Aorta (tissue), 5 donors: ENCODE data around the gene GPR35. TPM values are rescaled to one million over a fixed set of nuclear protein-coding genes. Genes with fewer than 3 reads are reported as not detected.

Source experiments
- ATAC-seq: fragments of 200-7000 bp; cut with Tn5 transposase; one replicate; pipeline ENCODE4 v1.9.1; 2022; ENCODE audit warnings: moderate library complexity; ENCODE audit not compliant: low FRiP score
- DNase-seq, 2 donors: peaks; one replicate each; pipeline ENCODE4 v3.0.0-alpha.2; 2020
- H3K27ac ChIP-seq, 2 donors: one replicate each; pipeline ENCODE4 v1.5.1; 2013; ENCODE audit warnings: low read length in 2 of 2, mild to moderate bottlenecking in 2 of 2, moderate library complexity in 2 of 2, control low read depth in 1 of 2, inconsistent platforms in 1 of 2, low read depth in 1 of 2
- H3K27me3 ChIP-seq, 2 donors: one replicate each; pipeline ENCODE4 v1.6.1; 2013; ENCODE audit warnings: control low read depth in 1 of 2, low read length in 1 of 2, mild to moderate bottlenecking in 1 of 2, moderate library complexity in 1 of 2; ENCODE audit not compliant: insufficient read depth in 2 of 2, control insufficient read depth in 1 of 2
- H3K36me3 ChIP-seq, 2 donors: one replicate each; pipeline ENCODE4 v1.6.1; 2013; ENCODE audit warnings: control low read depth in 1 of 2, low read length in 1 of 2, mild to moderate bottlenecking in 1 of 2; ENCODE audit not compliant: insufficient read depth in 2 of 2, control insufficient read depth in 1 of 2
- H3K4me1 ChIP-seq, 2 donors: one replicate each; pipeline ENCODE4 v1.6.1; 2013; ENCODE audit warnings: low read length in 2 of 2, control low read depth in 1 of 2, mild to moderate bottlenecking in 1 of 2, moderate library complexity in 1 of 2; ENCODE audit not compliant: insufficient read depth in 2 of 2, control insufficient read depth in 1 of 2
- H3K4me3 ChIP-seq, 2 donors: one replicate each; pipeline ENCODE4 v1.5.1; 2013; ENCODE audit warnings: low read length in 2 of 2, control low read depth in 1 of 2, mild to moderate bottlenecking in 1 of 2
- H3K9me3 ChIP-seq: one replicate; pipeline ENCODE4 v1.6.1; 2013; ENCODE audit warnings: mild to moderate bottlenecking, low read length; ENCODE audit not compliant: control insufficient read depth
- WGBS, 2 donors: extraction: QIAGEN DNeasy Blood & Tissue Kit; methylation state at CpG; one replicate each; pipeline ENCODE4 v1.1.7; 2013; 5-methylcytosine and 5-hydroxymethylcytosine counted together
- intact Hi-C, 2 donors: fragments of 100-400 bp; cut with DNase I; formaldehyde crosslinking; loops; one replicate each; pipeline versions ENCODE4 v1.14.2 to v1.15.0; 2022
- long read RNA-seq, 2 donors: library from polyadenylated mRNA; unstranded; transcript quantifications; one replicate each; pipeline ENCODE4 v2.0.0, GENCODE V29; 2020 to 2021
- polyA plus RNA-seq, 2 donors: library from polyadenylated mRNA; stranded (reverse); fragments of 200-250 nt; gene quantifications; one replicate each; pipeline ENCODE4 v1.2.3, GENCODE V29; 2013
- total RNA-seq, 2 donors: library from RNA; stranded (reverse); fragmentation: NEBNext Ultra II Directional; extraction: Animal tissue kit (Norgen Biotek cat#: 25700); gene quantifications; one replicate each; pipeline ENCODE4 v1.2.1, GENCODE V29; 2021
- donor health status: healthy with polysubstance abuse.
- donor health status: Bipolar disorder and iron deficiency.
- donor health status: DM: no; HTN: no; CAD: no.
- donor health status: DM: no; HTN: no; CAD: no.
- donor health status: DM: yes; HTN: yes; CAD: no.

The GPR35 gene, protein sequence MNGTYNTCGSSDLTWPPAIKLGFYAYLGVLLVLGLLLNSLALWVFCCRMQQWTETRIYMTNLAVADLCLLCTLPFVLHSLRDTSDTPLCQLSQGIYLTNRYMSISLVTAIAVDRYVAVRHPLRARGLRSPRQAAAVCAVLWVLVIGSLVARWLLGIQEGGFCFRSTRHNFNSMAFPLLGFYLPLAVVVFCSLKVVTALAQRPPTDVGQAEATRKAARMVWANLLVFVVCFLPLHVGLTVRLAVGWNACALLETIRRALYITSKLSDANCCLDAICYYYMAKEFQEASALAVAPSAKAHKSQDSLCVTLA
- 1 to 10 TPM; 2.1 to 3.9 TPM for total RNA-seq
- 10 to 100 TPM; 10.1 to 14.5 TPM for polyA plus RNA-seq
- long read RNA-seq, donor 1, partial matches to known transcripts: 0 of 2 reads
- long read RNA-seq, donor 1, other reads (novel, unspliced or antisense): 1 of 2 reads
- long read RNA-seq, donor 2, partial matches to known transcripts: 0 of 1 reads
- long read RNA-seq, donor 2, other reads (novel, unspliced or antisense): 1 of 1 reads

DNA sequence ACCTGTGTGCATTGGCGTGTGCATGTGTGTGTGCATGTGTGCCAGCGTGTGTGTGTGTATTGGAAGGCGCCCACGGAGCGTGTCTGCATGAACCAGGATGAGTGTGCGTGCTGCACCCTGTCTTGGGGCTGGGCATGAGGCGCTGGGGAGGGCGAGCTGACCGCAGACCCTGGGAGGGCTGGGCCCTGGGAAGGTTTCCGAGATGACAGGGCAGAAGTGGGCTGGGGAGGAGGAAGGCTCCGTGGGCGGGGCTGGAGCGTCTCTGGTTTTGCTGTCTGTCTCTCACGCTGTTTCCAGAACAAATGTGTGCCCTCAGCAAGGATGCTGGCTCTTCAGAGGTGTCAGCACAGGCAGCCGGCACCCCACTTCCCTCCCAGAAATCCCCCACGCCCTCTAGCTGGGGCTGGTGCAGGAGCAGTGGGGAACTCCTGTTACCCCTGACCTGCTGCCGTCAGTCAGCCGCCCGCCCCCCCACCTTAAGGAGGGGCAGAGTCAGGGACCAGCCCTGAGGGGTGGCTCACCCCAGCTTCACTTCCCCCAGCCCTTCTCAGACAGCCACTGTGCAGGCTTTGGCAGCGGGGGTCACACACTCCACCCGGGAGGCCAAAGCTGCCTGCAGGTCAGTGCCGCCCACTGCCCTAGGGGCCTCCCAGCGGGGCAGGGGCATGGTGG lies at the start of gene GPR35:
Gene GPR35, plus strand, starts transcription at position 531 of the 672 bp plus-strand sequence. CDS start 4,473 bp downstream, outside the sequence.
- no peaks in the 10 kb centered on the region for H3K27me3 ChIP-seq
- H3K9me3 ChIP-seq: no peaks in the 10 kb centered on the region
- H3K4me3 ChIP-seq: no peak within 1 kb of the TSS
- no peaks in the 10 kb centered on the region for H3K4me1 ChIP-seq
- DNase-seq (peak; percentile 80), ATAC-seq (peak; percentile 24)
- H3K27ac ChIP-seq: no peak within 1 kb of the TSS
- intact Hi-C loops: no loop called here
- WGBS, 2 donors: 51 to 54% methylated on average over 23 of the region's 23 CpGs
- H3K36me3 ChIP-seq: no peaks in the 10 kb centered on the region

DNA sequence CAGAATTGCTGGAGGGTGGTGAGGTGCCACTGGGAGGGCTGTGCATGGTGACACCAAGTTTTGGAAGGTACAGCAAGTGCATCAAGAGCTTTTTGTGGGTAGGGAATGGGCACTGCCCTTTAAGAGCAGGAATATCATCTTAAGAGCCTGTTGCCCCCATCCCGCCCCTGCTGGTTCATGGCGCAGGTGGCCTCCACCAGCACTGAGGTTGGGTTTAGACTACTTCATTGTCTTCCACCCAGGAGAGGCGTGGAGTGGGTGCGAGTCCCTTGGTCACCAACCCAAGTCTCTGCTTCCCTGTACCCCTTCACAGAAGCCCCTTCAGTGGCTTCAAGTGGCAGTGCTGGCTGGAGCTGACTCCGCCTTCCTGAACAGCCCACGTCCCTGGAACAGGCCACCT lies 49.2 kb upstream of the GPR35 start:
- no peaks in the 10 kb centered on the region for H3K4me1 ChIP-seq
- DNase-seq: no peak
- H3K27ac ChIP-seq: no peak overlapping the region
- ATAC-seq: no peak
- H3K27me3 ChIP-seq: no peaks in the 10 kb centered on the region
- intact Hi-C loops: no loop called here
- WGBS, 2 donors: 73 to 78% methylated on average over 6 of the region's 6 CpGs
- H3K9me3 ChIP-seq: no peaks in the 10 kb centered on the region
- no peak overlapping the region for H3K4me3 ChIP-seq
- H3K36me3 ChIP-seq: peaks cover 0 to 2% of the 10 kb centered on the region in 2 donors

DNA sequence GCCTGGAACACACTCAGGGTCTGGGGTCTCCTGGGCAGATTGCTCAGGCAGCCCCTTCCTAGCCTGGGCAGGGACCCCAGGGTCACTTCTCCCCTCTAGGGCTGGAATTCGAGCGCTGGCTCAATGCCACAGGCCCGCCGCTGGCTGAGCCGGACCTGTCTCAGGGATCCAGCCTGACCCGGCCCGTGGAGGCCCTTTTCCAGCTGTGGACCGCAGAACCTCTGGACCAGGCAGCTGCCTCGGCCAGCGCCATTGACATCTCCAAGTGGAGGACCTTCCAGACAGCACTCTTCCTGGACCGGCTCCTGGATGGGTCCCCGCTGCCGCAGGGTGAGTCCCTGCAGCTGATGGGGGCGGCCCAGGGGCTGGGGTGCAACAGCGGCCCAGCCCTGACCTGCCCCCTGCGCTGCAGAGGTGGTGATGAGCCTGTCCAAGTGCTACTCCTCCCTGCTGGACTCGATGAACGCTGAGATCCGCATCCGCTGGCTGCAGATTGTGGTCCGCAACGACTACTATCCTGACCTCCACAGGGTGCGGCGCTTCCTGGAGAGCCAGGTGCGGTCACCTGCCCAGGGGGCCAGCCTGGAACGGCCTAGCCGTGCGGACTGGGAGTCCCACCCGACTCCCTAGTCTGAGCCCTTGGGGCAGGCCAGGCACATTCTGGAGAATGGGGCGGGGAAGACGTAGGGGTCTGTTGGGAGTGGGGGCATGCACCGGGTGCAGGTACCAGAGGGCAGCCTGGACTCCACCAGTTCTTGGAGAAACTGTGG lies 48.7 kb upstream of the GPR35 start:
- intact Hi-C loops: no loop called here
- Histone ChIP-seq H3K27me3 (no peaks in the 10 kb centered on the region), H3K4me1 (no peaks in the 10 kb centered on the region), H3K4me3 (no peak overlapping the region), H3K27ac (no peak overlapping the region), H3K36me3 (peaks cover 0 to 2% of the 10 kb centered on the region in 2 donors), H3K9me3 (no peaks in the 10 kb centered on the region)
- DNase-seq (peak in 1 of 2 donors; percentile 42), ATAC-seq (no peak)
- 91 to 92% methylated on average over 30 to 32 of the region's 32 CpGs for WGBS, 2 donors

DNA sequence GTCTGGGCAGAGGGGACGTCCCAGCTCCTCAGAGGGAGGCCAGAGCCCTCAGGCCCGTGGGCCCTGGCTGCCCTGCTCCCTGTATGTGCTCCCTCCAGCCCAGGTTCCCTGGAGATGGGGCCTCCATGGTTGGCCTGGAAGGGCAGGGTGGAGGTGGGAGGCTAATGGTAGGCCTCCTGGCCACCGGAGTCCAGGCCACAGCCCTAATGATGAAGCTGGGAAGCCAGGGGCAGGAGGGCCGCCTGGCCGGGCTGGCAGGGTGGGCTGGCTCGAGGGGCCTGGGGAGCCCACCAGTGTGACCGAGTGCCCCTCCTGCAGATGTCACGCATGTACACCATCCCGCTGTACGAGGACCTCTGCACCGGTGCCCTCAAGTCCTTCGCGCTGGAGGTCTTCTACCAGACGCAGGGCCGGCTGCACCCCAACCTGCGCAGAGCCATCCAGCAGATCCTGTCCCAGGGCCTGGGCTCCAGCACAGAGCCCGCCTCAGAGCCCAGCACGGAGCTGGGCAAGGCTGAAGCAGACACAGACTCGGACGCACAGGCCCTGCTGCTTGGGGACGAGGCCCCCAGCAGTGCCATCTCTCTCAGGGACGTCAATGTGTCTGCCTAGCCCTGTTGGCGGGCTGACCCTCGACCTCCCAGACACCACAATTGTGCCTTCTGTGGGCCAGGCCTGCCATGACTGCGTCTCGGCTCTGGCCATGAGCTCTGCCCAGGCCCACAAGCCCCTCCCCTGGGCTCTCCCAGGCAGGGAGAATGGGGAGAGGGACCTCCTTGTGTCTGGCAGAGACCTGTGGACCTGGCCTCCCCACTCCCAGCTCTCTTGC lies 47.8 kb upstream of the GPR35 start:
- peaks cover 0 to 2% of the 10 kb centered on the region in 2 donors for H3K36me3 ChIP-seq
- intact Hi-C loops: no loop called here

DNA sequence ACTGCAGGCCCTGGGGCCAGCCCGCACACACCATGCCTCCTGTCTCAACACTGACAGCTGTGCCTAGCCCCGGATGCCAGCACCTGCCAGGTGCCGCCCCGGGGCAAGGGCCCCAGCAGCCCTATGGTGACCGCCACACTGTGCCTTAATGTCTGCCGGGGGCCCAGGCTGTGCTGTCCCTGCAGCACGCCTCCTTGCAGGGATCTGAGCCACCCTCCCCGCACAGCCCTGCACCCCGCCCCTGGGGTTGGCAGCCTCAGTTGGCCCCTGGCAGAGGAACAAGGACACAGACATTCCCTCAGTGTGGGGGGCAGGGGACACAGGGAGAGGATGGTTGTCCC lies 47.2 kb upstream of the GPR35 start:
- no peaks in the 10 kb centered on the region for H3K9me3 ChIP-seq
- H3K27ac ChIP-seq: no peak overlapping the region
- H3K27me3 ChIP-seq: no peaks in the 10 kb centered on the region
- intact Hi-C loops: no loop called here
- no peak overlapping the region for H3K4me3 ChIP-seq
- peaks cover 0 to 2% of the 10 kb centered on the region in 2 donors for H3K36me3 ChIP-seq
- WGBS, 2 donors: 81 to 87% methylated on average over 9 of the region's 9 CpGs
- no peaks in the 10 kb centered on the region for H3K4me1 ChIP-seq
- ATAC-seq (no peak), DNase-seq (no peak)

More for the DNA sequence above, 47.8 kb upstream of the GPR35 start:
- Histone ChIP-seq H3K27me3 (no peaks in the 10 kb centered on the region), H3K27ac (no peak overlapping the region), H3K4me1 (no peaks in the 10 kb centered on the region), H3K4me3 (no peak overlapping the region), H3K9me3 (no peaks in the 10 kb centered on the region)
- DNase-seq: peak in 1 of 2 donors; percentile 21
- ATAC-seq: no peak
- WGBS, 2 donors: 86 to 87% methylated on average over 25 to 26 of the region's 26 CpGs

DNA sequence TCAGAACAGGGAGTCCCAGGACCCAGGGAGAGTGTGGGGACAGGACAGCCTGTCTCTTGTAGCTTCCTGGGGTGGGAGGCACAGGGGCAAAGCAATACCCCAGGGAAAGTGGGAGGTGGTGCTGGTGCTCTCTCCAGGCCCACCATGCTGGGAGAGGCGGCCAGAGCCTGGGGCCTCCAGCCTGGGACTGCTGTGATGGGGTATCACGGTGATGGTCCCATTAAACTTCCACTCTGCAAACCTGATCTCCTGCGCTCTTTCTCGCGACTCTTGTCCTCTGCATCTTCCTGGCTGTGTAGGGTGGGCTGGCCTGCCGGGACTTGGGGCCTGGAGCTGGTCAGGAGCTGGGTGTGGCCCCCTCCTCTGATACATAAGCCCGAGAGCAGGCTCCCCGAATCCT lies 46.8 kb upstream of the GPR35 start:
- ATAC-seq (no peak), DNase-seq (no peak)
- Histone ChIP-seq H3K4me3 (no peak overlapping the region), H3K36me3 (peaks cover 0 to 2% of the 10 kb centered on the region in 2 donors), H3K27ac (no peak overlapping the region), H3K4me1 (no peaks in the 10 kb centered on the region), H3K27me3 (no peaks in the 10 kb centered on the region), H3K9me3 (no peaks in the 10 kb centered on the region)
- intact Hi-C loops: no loop called here
- 83 to 90% methylated on average over 8 of the region's 8 CpGs for WGBS, 2 donors

DNA sequence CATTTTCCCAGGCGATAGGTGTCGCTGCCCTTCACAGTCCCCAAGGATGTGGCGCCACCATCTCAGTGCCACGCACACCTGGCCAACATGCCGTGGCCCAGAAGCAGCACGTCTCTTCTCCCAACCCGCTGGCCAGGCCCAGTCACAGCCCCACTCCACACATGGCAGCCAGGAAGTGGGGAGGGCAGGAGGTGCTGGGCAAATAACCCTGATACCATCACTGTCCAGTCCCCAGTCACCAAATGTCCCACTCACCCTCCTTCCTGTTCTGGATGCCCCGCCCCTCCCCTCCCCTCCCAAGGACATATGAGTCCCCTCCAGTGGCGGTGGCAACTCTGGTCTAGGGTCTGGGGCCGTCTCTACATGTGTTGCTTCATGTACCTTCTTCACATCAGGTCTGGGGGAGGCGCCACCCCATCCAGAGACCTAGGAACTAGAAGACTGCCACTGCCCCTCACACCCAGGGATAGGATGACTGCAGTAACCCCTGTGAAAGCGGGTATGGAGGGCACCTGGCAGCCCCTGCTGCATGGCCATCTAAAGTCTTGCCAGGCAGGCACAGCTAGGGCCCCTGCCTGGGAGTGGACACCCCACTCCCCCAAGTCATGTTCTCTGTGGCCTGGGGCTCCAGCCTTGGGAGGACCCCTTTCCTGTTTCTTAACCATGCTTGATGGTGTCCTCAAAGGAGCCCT lies 46.1 kb upstream of the GPR35 start:
- Histone ChIP-seq H3K4me1 (no peaks in the 10 kb centered on the region), H3K9me3 (no peaks in the 10 kb centered on the region), H3K4me3 (no peak overlapping the region), H3K36me3 (peaks cover 0 to 2% of the 10 kb centered on the region in 2 donors), H3K27me3 (no peaks in the 10 kb centered on the region), H3K27ac (no peak overlapping the region)
- WGBS, 2 donors: 85 to 92% methylated on average over 12 of the region's 12 CpGs
- ATAC-seq (no peak), DNase-seq (no peak)
- intact Hi-C loops: no loop called here
